HG03135 (cell line): ENCODE data around the gene SPATA24.
"Not testable (repeated sequence)": the region's sequence is repeated elsewhere in the genome, so short reads cannot be mapped to it uniquely, and the experiment has no call there.

Source experiments
- ATAC-seq: cut with Tn5 transposase; IDR thresholded peaks from one replicate; pipeline ENCODE4 v1.9.1; 2021; ENCODE audit warnings: mild to moderate bottlenecking, moderate library complexity; ENCODE audit not compliant: unreplicated experiment

Gene SPATA24

DNA sequence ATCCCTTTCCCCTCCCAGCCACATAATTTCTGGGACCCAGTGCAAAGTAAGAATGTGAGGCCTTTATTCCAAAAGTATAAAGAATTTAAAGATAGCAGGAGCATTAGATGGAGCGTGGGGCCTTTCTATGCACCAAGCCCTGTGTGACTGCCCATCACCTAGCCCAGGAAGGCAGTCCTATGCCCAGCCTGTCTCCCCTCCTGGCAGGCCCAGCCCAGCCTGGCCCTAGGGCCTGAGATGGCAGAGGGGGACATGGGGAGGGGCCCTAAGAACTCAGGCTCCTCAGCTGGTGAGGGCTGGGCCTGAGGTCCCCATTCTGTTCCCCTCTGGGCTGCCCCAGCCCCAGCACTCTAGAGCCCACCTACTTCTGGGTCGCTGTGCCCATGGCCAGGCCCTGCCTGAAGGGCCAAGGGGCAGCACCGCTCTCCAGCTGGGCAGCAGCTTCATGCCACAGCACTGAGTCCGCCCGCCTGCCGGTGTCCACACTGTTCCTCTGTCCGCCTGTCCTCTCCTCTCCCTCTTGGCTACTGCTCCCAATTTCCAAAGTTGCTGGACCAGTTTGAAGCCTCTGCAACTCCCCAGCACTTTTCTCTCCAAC lies 19.8 kb downstream of the SPATA24 start:
- no peak for ATAC-seq

DNA sequence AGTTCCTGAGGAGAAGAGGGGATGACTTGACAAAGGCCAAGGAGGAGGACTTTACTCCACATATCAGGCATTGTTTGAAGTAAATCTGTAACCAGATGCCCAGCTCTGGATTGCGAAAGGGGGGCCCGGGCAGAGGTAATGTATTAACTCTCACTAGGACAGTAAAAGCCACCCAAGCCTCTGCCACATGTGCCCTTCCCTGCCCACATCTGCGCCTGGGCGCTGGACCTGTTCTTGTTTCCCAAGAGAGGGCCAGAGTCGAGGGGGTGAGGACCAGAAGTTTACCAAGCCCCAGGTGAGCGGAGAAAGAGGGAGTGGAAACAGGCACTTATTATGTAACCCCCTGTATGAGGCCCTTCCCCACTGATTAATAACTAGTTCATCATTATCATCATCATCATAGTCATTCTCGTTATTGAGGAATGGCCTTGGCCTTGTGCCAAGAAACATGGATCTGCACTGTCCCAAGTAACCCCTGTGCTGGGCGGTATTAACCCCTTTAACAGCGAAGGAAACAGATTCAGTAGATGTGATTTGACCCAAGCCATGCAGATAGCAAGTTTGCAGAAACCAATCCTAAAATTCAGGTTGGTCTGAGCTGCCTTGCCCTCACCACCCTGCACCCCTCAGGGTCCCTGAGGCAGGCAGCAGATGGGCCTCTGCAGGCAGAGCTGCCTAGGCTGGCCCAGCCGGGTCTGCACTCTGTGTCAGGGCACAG lies 20.5 kb downstream of the SPATA24 start, which contains the start of gene SLC23A1:
TSS of gene SLC23A1 (minus strand) at position 23 of the 718 bp plus-strand sequence. CDS start 44 bp downstream, outside the sequence.
- no peak for ATAC-seq

DNA sequence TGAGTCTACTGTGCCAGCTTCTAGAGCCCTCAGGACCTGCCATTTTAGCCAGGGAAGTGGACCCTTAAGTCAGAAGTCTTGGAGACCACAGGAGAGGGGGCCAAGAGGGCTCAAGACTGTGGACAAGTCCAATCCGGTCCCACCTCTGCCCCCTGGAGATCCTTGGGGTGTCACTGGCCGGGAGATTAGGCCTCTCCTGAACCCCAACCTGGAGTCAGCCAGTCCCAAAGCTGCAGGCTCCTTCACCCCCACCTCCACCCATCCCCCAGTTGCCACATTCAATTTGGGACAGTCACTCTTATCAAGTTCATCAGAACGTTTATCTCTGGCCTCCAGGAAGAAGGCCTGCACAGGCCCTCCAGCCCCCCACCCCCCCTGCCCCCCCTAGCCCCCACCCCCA lies 21.1 kb downstream of the SPATA24 start:
- no peak for ATAC-seq

DNA sequence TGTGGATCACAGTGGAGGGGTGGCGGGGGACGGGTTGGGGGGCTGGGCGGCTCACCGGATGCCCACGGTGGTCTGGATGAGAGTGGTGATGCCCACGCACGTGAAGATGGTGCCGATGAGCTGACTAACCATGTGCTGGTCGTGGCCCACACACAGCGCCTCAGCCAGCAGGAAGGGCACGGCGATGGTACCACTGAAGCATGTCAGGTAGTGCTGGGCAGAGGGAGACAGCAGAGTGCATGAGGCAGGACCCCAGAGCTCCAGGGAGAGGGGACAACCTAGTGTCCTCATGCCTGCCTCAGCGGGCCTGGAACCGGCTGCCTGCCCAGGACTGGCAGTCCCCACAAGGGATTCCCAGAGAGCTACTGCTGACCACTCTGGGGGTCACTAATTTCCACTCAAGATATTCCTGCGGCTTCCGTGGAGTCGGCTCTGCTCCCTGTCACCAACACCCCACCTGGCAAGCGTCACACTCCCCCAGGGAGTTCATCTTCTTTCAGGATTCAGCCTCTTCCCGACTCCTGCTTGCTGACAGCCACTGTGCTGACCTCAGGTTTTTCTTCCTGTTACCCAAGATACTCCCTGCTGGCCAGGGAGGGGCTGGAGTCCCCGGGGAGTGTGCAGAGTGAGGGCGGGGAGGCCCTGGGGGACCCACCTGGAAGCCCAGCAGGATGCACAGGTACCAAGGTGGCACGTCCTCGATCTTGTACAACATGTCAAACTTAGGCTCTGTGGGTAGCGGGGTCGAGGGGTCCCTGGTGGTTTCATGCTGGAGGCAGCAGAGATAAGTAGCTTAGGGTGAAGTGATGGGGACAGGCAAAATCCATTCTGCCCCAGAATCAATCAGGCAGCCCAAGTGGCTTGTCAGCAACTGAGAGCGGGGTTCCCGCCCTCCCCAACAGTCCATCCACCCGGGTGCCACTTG lies 21.8 kb downstream of the SPATA24 start:
- ATAC-seq, result no peak

- no peak for ATAC-seq
Measured at GRCh38 chr5:139379626-139380449, 24.1 kb downstream of the SPATA24 start.

DNA sequence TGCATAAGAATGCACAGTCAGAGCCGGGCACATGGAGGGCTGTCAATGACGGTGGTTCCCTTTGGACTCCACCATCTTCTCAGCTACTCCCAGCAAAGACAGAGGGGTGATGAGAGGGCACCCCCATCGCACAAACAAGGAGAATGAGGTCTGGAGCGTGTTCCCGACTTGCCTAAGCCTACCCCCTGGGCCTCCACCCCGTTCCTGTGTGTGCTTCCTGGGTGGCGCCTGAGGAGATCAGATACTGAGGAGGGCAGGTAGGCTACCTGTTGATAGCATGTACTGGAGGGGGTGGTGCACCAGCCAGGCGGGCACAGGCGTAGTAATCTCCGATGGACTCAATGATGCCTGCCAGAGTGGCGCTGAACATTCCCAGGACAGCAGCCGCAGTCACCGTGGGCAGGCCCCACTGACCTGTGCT lies 24.9 kb downstream of the SPATA24 start:
- no peak for ATAC-seq

- ATAC-seq, result no peak
Measured at GRCh38 chr5:139378101-139378825, 25.6 kb downstream of the SPATA24 start.

DNA sequence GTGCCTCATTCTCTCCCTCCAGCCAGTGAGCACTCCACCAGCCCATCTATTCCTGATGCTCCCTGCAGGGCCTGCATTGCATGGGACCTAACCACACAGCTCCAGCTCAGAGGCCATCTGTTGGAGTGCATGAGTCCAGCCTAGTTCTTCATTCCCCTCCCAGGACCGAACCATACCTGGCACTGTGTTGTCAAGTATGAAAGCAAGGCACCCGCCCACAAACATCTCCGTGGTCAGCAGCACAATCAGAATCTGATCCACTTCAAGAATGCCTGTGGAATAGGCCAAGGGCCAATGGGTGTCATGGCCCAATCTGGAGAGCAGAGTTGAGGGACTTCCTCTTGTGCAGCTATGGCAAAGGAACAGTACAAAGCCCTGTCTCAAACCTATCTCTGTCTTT lies 26.7 kb downstream of the SPATA24 start:
- ATAC-seq, result no peak

DNA sequence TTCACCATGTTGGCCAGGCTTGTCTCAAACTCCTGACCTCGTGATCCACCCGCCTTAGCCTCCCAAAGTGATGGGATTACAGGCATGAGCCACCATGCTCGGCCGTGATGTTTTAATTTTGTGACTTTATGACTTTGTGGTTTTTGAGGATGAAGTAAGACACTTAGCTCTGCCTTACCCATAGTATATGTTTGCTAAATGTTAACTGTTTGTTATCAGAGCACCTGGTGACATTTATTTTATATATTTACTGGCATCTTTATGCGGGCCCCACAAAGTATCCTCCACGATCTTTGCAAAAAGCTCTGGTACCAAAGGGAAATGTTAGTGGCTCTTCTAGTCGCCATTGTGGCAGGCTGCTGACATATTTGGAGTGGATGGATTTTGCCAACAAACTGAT lies 27.5 kb downstream of the SPATA24 start:
- no peak for ATAC-seq

- ATAC-seq, result no peak
Measured at GRCh38 chr5:139374909-139375308, 29.0 kb downstream of the SPATA24 start.

GRCh38 chr5:139371482-139372435 lies 32.1 kb downstream of the SPATA24 start:
- ATAC-seq, result no peak

DNA sequence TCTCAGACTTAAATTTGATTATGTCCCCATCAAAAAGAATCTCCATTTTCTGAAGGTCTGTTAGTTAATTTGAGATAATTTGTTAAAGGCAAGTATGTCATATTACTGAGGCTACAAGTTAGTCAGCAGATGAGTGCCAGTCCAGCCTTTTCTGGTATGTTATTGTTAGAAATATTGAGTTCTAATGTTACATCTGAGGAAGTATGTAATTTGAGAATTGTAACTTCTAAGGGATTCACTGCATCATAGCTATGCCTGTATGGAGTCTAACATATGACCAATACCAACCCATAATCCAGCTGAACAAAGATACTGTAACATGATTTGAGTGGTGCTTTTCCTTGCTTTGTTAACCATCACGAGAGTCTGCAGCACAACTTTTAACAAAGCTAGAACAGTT lies 34.7 kb downstream of the SPATA24 start:
- no peak for ATAC-seq

DNA sequence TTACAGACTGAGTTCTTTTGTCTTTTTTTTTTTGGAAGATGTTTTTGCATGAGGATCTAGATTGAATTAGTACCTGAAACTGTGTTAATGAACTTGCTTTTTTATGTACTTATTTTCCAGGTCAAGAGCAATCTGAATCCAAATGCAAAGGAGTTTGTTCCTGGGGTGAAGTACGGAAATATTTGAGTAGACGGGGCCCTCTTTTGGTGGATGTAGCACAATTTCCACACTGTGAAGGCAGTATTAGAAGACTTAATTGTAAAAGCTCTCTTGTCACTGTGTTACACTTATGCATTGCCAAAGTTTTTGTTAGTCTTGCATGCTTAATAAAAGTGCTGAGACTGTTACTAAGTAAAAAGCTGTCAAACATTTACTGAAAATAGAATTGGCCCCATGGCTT lies 35.3 kb downstream of the SPATA24 start:
- no peak for ATAC-seq

DNA sequence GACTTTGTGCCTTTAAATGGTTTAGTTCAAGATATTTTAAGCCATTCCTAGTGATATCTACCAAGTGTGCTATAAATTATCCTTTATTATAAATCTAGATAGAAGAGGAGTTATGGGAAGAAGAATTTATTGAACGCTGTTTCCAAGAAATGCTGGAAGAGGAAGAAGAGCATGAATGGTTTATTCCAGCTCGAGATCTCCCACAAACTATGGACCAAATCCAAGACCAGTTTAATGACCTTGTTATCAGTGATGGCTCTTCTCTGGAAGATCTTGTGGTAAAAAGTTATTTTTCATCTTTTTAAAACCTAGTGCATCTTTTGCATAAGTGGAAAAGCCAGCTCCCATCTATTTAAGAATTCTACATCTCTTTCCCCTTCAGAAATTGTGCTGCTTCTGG lies 39.4 kb downstream of the SPATA24 start:
- ATAC-seq, result no peak

DNA sequence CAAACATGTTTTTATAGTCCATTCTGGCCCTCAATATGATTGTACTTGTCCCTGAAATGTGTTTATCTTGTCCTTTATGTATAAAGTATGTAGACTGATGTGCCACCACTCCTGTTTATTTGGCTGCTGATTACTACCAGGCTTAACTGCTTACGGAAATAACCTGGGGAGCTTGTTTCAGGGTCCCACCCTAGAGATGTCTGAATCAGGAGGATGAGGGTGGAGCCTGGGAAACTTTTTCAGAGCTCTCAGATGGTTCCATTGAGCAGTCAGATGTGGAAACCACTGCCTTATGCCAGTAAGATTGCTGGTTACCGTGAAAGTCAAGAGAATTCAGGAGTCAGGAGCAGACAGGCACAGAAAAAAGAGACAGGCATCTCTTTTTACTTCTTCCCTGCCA lies 40.0 kb downstream of the SPATA24 start:
- ATAC-seq, result no peak

- no peak for ATAC-seq
Measured at GRCh38 chr5:139361835-139362429, 42.0 kb downstream of the SPATA24 start.

DNA sequence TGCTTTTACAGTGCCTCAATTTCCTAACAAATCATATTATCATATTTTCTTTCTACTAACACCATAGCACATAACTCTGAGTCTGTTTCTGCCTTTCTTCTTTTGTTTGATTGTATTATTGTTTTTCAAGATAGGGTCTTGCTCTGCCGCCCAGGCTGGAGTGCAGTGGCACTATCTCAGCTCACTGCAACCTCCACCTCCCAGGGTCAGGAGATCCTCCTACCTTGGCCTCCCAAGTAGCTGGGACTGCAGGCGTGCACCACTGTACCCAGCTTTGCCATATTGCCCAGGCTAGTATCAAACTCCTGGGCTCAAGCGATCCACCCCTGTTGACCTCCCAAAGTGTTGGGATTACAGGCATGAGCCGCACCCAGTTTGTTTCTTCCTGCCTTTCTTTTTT lies 43.5 kb downstream of the SPATA24 start:
- no peak for ATAC-seq

DNA sequence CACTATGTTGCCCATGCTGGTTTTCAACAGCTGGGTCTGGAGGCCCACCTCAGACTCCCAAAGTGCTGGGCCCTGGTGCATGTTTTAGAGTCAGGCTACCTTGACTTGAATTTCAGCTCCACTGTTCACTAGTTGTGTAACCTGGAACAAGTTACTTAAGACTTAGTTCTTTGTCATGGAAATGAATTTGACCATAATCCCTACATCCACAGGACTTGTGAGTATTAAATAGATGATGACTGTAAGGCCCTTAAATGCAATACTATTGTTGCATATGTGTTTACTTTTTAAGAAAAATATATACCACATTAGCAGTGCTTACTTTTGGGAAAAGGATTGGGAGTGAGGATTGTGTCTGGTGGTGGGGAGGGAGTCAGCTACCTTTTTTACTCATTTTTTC lies 45.8 kb downstream of the SPATA24 start:
- no peak for ATAC-seq

- ATAC-seq, result not testable (repeated sequence)
Measured at GRCh38 chr5:139355900-139356299, 48.0 kb downstream of the SPATA24 start.
